CD4-positive, alpha-beta T cell (primary cell): ENCODE results near the gene STK17A. TPM values are rescaled to one million over a fixed set of nuclear protein-coding genes. Genes with fewer than 3 reads are reported as not detected.

ENCODE experiments used
- ATAC-seq: fragments of 200-7000 bp; cut with Tn5 transposase; one replicate; pipeline ENCODE4 v1.10.0; 2022; ENCODE audit warnings: mild to moderate bottlenecking; ENCODE audit not compliant: poor library complexity
- CTCF ChIA-PET: fragments of 350-600 bp; sonication (Branson Sonifier 250); formaldehyde crosslinking; loops from one replicate; lab custom pipeline; 2021; ENCODE audit warnings: antibody characterized with exemption, inconsistent platforms; lab: Charles Lee
- POLR2A ChIA-PET: fragments of 350-600 bp; sonication (Branson Sonifier 250); formaldehyde crosslinking; loops from one replicate; lab custom pipeline; 2021; ENCODE audit warnings: antibody characterized with exemption, inconsistent platforms; lab: Charles Lee
- DNase-seq, 14 experiments: peaks; one replicate each; pipeline ENCODE4 v3.0.0-alpha.2; 2013 to 2020; ENCODE audit warnings: mixed read lengths in 2 of 14
- H3K27ac ChIP-seq, 2 donors: one replicate each; pipeline versions ENCODE4 v1.5.1 to v1.7.0; 2013; ENCODE audit warnings: low read length in 2 of 2, low read depth in 1 of 2, mild to moderate bottlenecking in 1 of 2
- H3K27me3 ChIP-seq, 2 experiments: 1 replicate in 1 of 2; 2 replicates in 1 of 2; pipeline versions ENCODE4 v1.6.1 to v1.7.0; 2013; ENCODE audit warnings: low read length in 2 of 2, control low read depth in 1 of 2, mild to moderate bottlenecking in 1 of 2, moderate library complexity in 1 of 2; ENCODE audit not compliant: insufficient read depth in 2 of 2, control insufficient read depth in 1 of 2
- H3K36me3 ChIP-seq: one replicate; pipeline ENCODE4 v1.6.1; 2013; ENCODE audit warnings: low read length, control low read depth; ENCODE audit not compliant: insufficient read depth
- H3K4me1 ChIP-seq: one replicate; pipeline ENCODE4 v1.6.1; 2013; ENCODE audit warnings: low read length, control low read depth; ENCODE audit not compliant: insufficient read depth
- H3K4me3 ChIP-seq: one replicate; pipeline ENCODE4 v1.5.1; 2013; ENCODE audit warnings: mild to moderate bottlenecking, low read length, moderate library complexity
- H3K9me3 ChIP-seq, 2 experiments: 1 replicate in 1 of 2; 2 replicates in 1 of 2; pipeline versions ENCODE4 v1.6.1 to v1.7.0; 2013; ENCODE audit warnings: low read length in 2 of 2, mild to moderate bottlenecking in 2 of 2, control low read depth in 1 of 2, moderate library complexity in 1 of 2; ENCODE audit not compliant: control insufficient read depth in 1 of 2, insufficient read depth in 1 of 2
- H3K27ac Mint-ChIP-seq: one replicate; pipeline ENCODE4 v1.8.0; 2020; ENCODE audit warnings: mixed read lengths
- H3K27me3 Mint-ChIP-seq: one replicate; pipeline ENCODE4 v1.8.0; 2021; ENCODE audit warnings: mixed read lengths
- H3K36me3 Mint-ChIP-seq: one replicate; pipeline ENCODE4 v1.8.0; 2021; ENCODE audit warnings: low read depth, mixed read lengths
- H3K4me1 Mint-ChIP-seq: one replicate; pipeline ENCODE4 v1.8.0; 2021; ENCODE audit warnings: low read depth, mixed read lengths
- H3K4me3 Mint-ChIP-seq: one replicate; pipeline ENCODE4 v1.8.0; 2020; ENCODE audit warnings: mild to moderate bottlenecking, mixed read lengths
- H3K9me3 Mint-ChIP-seq: one replicate; pipeline ENCODE4 v1.8.0; 2020; ENCODE audit warnings: mixed read lengths
- intact Hi-C, 2 experiments: fragments of 100-400 bp; cut with DNase I in 1 of 2; cut with micrococcal nuclease in 1 of 2; formaldehyde crosslinking; loops; one replicate each; pipeline versions ENCODE4 v1.15.1 to v1.9.0; 2023 to 2025; cut with DNase I, micrococcal nuclease
- total RNA-seq, 174 experiments: library from RNA in 2 of 174; stranded (reverse) in 2 of 174; gene quantifications; one replicate each; pipeline ENCODE4 v1.2.3 and lab custom pipeline; 2021 to 2026
- TF ChIP-seq, protein P1 (sequence below): fragments of 200-600 bp; IDR thresholded peaks from one replicate; pipeline ENCODE4 v1.8.0; 2022; ENCODE audit warnings: antibody characterized with exemption, mild to moderate bottlenecking

STK17A gene
- total RNA-seq, 2 experiments from 2014 or later = 213 to 218 TPM

- Histone ChIP-seq H3K4me1 (peaks cover 50% of the 10 kb centered on the region), H3K27me3 (no peaks in the 10 kb centered on the region), H3K36me3 (peaks cover 4% of the 10 kb centered on the region), H3K27ac (peak overlapping the region; percentile 87 to 97), H3K4me3 (peak overlapping the region; percentile 5), H3K9me3 (no peaks in the 10 kb centered on the region)
- Mint-ChIP-seq H3K4me3 (peak overlapping the region; percentile 59), H3K4me1 (peaks cover 79% of the 10 kb centered on the region), H3K27me3 (peaks cover 2% of the 10 kb centered on the region), H3K27ac (peak overlapping the region; percentile 98), H3K36me3 (peaks cover 64% of the 10 kb centered on the region), H3K9me3 (no peaks in the 10 kb centered on the region)
- DNase-seq (no peak), ATAC-seq (no peak)
- intact Hi-C loops = loop anchor here in 1 of 2 experiments (5.0 kb wide), 1 partner anchor 38 kb away; no protein-coding TSS in a partner anchor
- ChIA-PET CTCF (no interaction called here), POLR2A (interaction anchor here (12.4 kb wide), 1 partner anchor 58 kb away, joined by 300 read pairs; no protein-coding TSS in a partner anchor)
- TF ChIP-seq, protein P1, sequence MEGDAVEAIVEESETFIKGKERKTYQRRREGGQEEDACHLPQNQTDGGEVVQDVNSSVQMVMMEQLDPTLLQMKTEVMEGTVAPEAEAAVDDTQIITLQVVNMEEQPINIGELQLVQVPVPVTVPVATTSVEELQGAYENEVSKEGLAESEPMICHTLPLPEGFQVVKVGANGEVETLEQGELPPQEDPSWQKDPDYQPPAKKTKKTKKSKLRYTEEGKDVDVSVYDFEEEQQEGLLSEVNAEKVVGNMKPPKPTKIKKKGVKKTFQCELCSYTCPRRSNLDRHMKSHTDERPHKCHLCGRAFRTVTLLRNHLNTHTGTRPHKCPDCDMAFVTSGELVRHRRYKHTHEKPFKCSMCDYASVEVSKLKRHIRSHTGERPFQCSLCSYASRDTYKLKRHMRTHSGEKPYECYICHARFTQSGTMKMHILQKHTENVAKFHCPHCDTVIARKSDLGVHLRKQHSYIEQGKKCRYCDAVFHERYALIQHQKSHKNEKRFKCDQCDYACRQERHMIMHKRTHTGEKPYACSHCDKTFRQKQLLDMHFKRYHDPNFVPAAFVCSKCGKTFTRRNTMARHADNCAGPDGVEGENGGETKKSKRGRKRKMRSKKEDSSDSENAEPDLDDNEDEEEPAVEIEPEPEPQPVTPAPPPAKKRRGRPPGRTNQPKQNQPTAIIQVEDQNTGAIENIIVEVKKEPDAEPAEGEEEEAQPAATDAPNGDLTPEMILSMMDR = no peak
Measured at GRCh38 chr7:43589133-43589478, 6.2 kb downstream of the STK17A start.

DNA sequence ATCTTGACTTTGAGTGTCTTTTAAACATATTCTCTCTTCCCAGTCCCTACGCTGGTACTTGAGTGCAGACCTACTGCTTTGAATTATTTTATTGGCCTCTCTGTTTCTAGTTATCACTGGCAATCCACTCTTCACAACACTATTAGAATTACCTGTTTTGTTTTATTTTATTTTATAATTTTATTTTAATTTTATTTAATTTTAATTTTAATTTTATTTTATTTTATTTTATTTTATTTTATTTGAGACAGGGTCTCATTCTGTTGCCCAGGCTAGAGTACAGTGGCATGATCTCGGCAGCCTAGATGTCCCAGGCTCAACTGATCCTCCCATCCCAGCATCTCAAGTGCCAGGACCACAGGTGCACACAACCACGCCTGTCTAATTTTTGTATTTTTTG, 6.8 kb downstream of the STK17A start:
- Mint-ChIP-seq H3K4me3 (peak overlapping the region; percentile 61), H3K27me3 (no peaks in the 10 kb centered on the region), H3K9me3 (no peaks in the 10 kb centered on the region), H3K36me3 (peaks cover 64% of the 10 kb centered on the region), H3K4me1 (peaks cover 82% of the 10 kb centered on the region), H3K27ac (peak overlapping the region; percentile 98)
- Histone ChIP-seq H3K9me3 (no peaks in the 10 kb centered on the region), H3K27ac (peak overlapping the region; percentile 87 to 97), H3K27me3 (no peaks in the 10 kb centered on the region), H3K36me3 (peaks cover 4% of the 10 kb centered on the region), H3K4me1 (peaks cover 51% of the 10 kb centered on the region), H3K4me3 (peak overlapping the region; percentile 11)
- CTCF ChIA-PET = no interaction called here
- no peak for DNase-seq
- intact Hi-C loops = loop anchor here (2.0 to 5.0 kb wide), 2 partner anchors 19 to 38 kb away; no protein-coding TSS in a partner anchor
- POLR2A ChIA-PET = interaction anchor here (12.4 kb wide), 1 partner anchor 58 kb away, joined by 300 read pairs; no protein-coding TSS in a partner anchor
- no peak for ATAC-seq
- TF ChIP-seq, protein P1 = no peak

- H3K4me3 ChIP-seq = peak overlapping the region; percentile 13
- H3K36me3 Mint-ChIP-seq = peaks cover 63% of the 10 kb centered on the region
- DNase-seq = no peak
Measured at GRCh38 chr7:43590862-43591557, 8.1 kb downstream of the STK17A start.

More at GRCh38 chr7:43590862-43591557, 8.1 kb downstream of the STK17A start:
- Mint-ChIP-seq H3K27ac (peak overlapping the region; percentile 98), H3K9me3 (no peaks in the 10 kb centered on the region), H3K4me3 (peak overlapping the region; percentile 77), H3K27me3 (no peaks in the 10 kb centered on the region), H3K4me1 (peaks cover 87% of the 10 kb centered on the region)
- no peak for ATAC-seq
- TF ChIP-seq, protein P1 = no peak
- ChIA-PET POLR2A (interaction anchor here (1.0 to 12.4 kb wide), 5 partner anchors 8 to 56 kb away, joined by 3 to 300 read pairs (median 6); partner anchors contain the start of gene STK17A), CTCF (interaction anchor here (1.8 to 2.9 kb wide), 2 partner anchors 8 to 109 kb away, joined by 7 to 12 read pairs; partner anchors contain the start of gene STK17A)
- intact Hi-C loops = loop anchor here (2.0 to 5.0 kb wide), 2 partner anchors 18 to 36 kb away; no protein-coding TSS in a partner anchor
- H3K9me3 ChIP-seq = no peaks in the 10 kb centered on the region
- H3K27me3 ChIP-seq = no peaks in the 10 kb centered on the region
- peak overlapping the region in 1 of 2 donors; percentile 87 for H3K27ac ChIP-seq
- H3K36me3 ChIP-seq = peaks cover 7% of the 10 kb centered on the region
- peaks cover 53% of the 10 kb centered on the region for H3K4me1 ChIP-seq
